Gastrocnemius medialis (tissue), 4 donors: Measurements from ENCODE around the gene CLMP.

Experiments
- CTCF ChIP-seq, 5 experiments: fragments of 450-650 bp in 3 of 5; fragments of 200-600 bp in 2 of 5; sonication (generic) in 2 of 5; IDR thresholded peaks in 4 of 5; conservative IDR thresholded peaks in 1 of 5; 1 replicate in 4 of 5; 2 replicates in 1 of 5; pipeline ENCODE4 v1.5.1; 2016 to 2019; ENCODE audit warnings: antibody characterized with exemption in 5 of 5, mild to moderate bottlenecking in 3 of 5, moderate library complexity in 3 of 5
- POLR2A ChIP-seq, 2 donors: fragments of 450-650 bp; IDR thresholded peaks; one replicate each; pipeline ENCODE4 v1.6.1; 2017; ENCODE audit warnings: antibody characterized with exemption in 2 of 2, mild to moderate bottlenecking in 2 of 2, moderate library complexity in 2 of 2

GRCh38 chr11:123054301-123055065 lies 140.6 kb downstream of the CLMP start:
- TF ChIP-seq CTCF (IDR thresholded peaks at IDR 0.05 in 4 of 5, conservative IDR thresholded peaks at IDR 0.05 in 1 of 5) (peak; percentile 54 to 72 (median 63)), POLR2A (IDR thresholded peaks at IDR 0.05) (no peak)
